DOHH2 (cell line): ENCODE measurements around the gene ADAMTS18.

Experiments used
- H3F3A ChIP-seq: fragments of 200-600 bp; sonication (generic), shearing (Covaris generic); 2 replicates; pipeline ENCODE4 v1.6.0; 2016; ENCODE audit warnings: antibody characterized with exemption, mild to moderate bottlenecking; ENCODE audit not compliant: control insufficient read depth, insufficient read depth
- H3K27ac ChIP-seq: fragments of 200-600 bp; sonication (generic); 2 replicates; pipeline ENCODE4 v1.5.1; 2014; ENCODE audit warnings: low read depth, mild to moderate bottlenecking, low read length, moderate library complexity
- H3K27me3 ChIP-seq: fragments of 200-600 bp; sonication (generic); 2 replicates; pipeline ENCODE4 v1.6.1; 2014; ENCODE audit warnings: mild to moderate bottlenecking, low read length, mixed read lengths; ENCODE audit not compliant: control insufficient read depth
- H3K36me3 ChIP-seq: fragments of 200-600 bp; sonication (generic); 2 replicates; pipeline ENCODE4 v1.6.1; 2014; ENCODE audit warnings: mild to moderate bottlenecking, low read length, moderate library complexity, mixed read lengths; ENCODE audit not compliant: control insufficient read depth
- H3K4me1 ChIP-seq: fragments of 200-600 bp; sonication (generic); 2 replicates; pipeline ENCODE4 v1.6.1; 2014; ENCODE audit warnings: mild to moderate bottlenecking, low read length, mixed read lengths; ENCODE audit not compliant: control insufficient read depth
- H3K4me2 ChIP-seq: fragments of 200-600 bp; sonication (generic); 2 replicates; pipeline ENCODE4 v1.6.0; 2014; ENCODE audit warnings: mild to moderate bottlenecking, low read length, moderate library complexity
- H3K4me3 ChIP-seq: fragments of 200-600 bp; sonication (generic); 2 replicates; pipeline ENCODE4 v1.5.1; 2014; ENCODE audit warnings: mild to moderate bottlenecking, low read length, mixed read lengths
- H3K79me2 ChIP-seq: fragments of 200-600 bp; sonication (generic); 2 replicates; pipeline ENCODE4 v1.6.1; 2014; ENCODE audit warnings: mild to moderate bottlenecking, low read length, mixed read lengths; ENCODE audit not compliant: control insufficient read depth
- H3K9me2 ChIP-seq: fragments of 200-600 bp; sonication (generic); replicated peaks from 2 replicates; pipeline ENCODE4 v1.6.1; 2014; ENCODE audit warnings: mild to moderate bottlenecking, low read length, mixed read lengths; ENCODE audit not compliant: control insufficient read depth
- H3K9me3 ChIP-seq: fragments of 200-600 bp; sonication (generic); 2 replicates; pipeline ENCODE4 v1.6.1; 2014; ENCODE audit warnings: antibody characterized with exemption, low read length, mixed read lengths; ENCODE audit not compliant: control insufficient read depth, insufficient read depth
- H4K20me1 ChIP-seq: fragments of 200-600 bp; sonication (generic); 2 replicates; pipeline ENCODE4 v1.6.0; 2014; ENCODE audit warnings: low read depth, mild to moderate bottlenecking, antibody characterized with exemption, low read length, moderate library complexity; ENCODE audit not compliant: control insufficient read depth, insufficient read depth
- CTCF ChIP-seq: fragments of 200-600 bp; sonication (generic); IDR thresholded peaks from one replicate; pipeline ENCODE4 v1.5.1; 2014; ENCODE audit warnings: antibody characterized with exemption, mild to moderate bottlenecking, low read depth, low read length; ENCODE audit not compliant: poor library complexity, severe bottlenecking
- EZH2phosphoT487 ChIP-seq: fragments of 200-600 bp; sonication (generic); IDR thresholded peaks from 2 replicates; pipeline ENCODE4 v1.6.1; 2017; ENCODE audit warnings: borderline replicate concordance, mild to moderate bottlenecking, antibody characterized with exemption, low read length, moderate library complexity, mixed read lengths

ADAMTS18 gene

DNA sequence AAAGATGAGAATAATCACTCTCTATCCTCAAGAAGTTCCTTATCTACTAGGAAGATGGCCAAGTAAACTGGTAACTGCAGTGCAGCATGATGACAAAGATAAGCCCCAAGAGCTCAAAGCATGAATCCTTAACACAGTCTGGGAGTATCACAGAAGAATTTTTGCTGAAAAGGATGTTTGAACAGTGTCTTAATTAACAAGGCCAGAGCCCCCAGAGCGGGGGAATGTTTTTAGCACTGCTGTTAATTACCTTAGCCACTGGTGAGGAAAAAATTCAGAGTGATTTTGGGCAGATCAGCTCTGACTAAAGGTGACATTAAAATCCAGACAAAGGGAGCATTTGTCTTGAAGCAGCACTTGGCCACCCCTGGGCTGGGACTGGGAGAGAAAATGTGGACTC is 30.1 kb downstream of the ADAMTS18 start:
- H3K9me2 ChIP-seq, result no peaks in the 10 kb centered on the region
- H3K79me2 ChIP-seq, result no peaks in the 10 kb centered on the region
- H3K27ac ChIP-seq, result no peak overlapping the region
- no peaks in the 10 kb centered on the region for H3F3A ChIP-seq
- TF ChIP-seq CTCF (no peak), EZH2phosphoT487 (no peak)
- H3K4me1 ChIP-seq, result no peaks in the 10 kb centered on the region
- no peak overlapping the region for H3K4me2 ChIP-seq
- no peaks in the 10 kb centered on the region for H4K20me1 ChIP-seq
- H3K4me3 ChIP-seq, result no peak overlapping the region
- H3K36me3 ChIP-seq, result no peaks in the 10 kb centered on the region
- H3K27me3 ChIP-seq, result no peaks in the 10 kb centered on the region
- H3K9me3 ChIP-seq, result no peaks in the 10 kb centered on the region

DNA sequence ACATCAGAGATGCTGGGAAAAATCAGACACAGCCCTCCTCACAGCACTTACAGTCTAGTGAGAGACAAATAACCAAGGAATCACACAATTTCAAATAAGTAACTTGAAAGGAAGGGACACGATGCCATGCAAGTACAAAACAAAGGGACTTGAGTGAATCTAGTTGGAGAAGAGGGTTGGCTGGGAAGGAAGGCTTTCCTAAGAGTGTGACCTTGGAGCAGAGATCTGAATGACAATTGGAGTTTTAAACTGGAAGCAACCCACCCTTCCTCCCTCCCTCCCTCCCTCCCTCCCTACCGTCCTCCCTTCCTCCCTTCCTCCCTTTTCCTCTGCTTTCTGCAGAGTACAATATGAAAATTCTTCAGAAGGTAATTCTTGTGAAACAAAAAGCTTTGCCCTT is 31.1 kb downstream of the ADAMTS18 start:
- Histone ChIP-seq H3K36me3 (no peaks in the 10 kb centered on the region), H3K27ac (no peak overlapping the region), H3F3A (no peaks in the 10 kb centered on the region), H3K79me2 (no peaks in the 10 kb centered on the region), H3K4me1 (no peaks in the 10 kb centered on the region), H3K4me3 (no peak overlapping the region), H4K20me1 (no peaks in the 10 kb centered on the region), H3K9me2 (no peaks in the 10 kb centered on the region), H3K27me3 (no peaks in the 10 kb centered on the region), H3K4me2 (no peak overlapping the region), H3K9me3 (no peaks in the 10 kb centered on the region)
- no peak for TF ChIP-seq CTCF
- no peak for TF ChIP-seq EZH2phosphoT487

GRCh38 chr16:77402672-77403071 is 32.2 kb downstream of the ADAMTS18 start:
- Histone ChIP-seq H3K27me3 (no peaks in the 10 kb centered on the region), H3K27ac (no peak overlapping the region), H3F3A (no peaks in the 10 kb centered on the region), H3K4me1 (no peaks in the 10 kb centered on the region), H3K4me2 (no peak overlapping the region), H3K36me3 (no peaks in the 10 kb centered on the region), H3K79me2 (no peaks in the 10 kb centered on the region), H3K9me3 (no peaks in the 10 kb centered on the region), H3K4me3 (no peak overlapping the region), H4K20me1 (no peaks in the 10 kb centered on the region), H3K9me2 (no peaks in the 10 kb centered on the region)
- no peak for TF ChIP-seq EZH2phosphoT487
- no peak for TF ChIP-seq CTCF

DNA sequence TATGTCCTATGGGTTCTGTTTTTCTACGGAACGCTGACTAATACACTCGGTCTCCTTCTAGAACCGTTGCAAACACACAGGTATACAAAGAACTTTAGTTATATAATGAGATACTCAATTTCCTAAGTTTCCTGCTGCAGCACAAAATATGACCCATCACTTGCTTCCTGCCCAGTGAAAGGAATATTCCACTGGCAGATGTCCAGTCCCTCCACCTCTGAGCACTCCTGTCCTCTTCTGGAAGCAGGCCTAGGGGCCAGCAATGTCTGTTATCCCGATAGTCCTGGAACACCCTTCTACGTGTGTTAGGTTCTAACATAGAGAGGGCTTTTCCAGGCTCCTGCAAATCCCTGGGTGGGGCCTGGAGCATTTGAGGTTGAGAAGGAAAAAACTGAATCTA is 32.7 kb downstream of the ADAMTS18 start:
- no peak overlapping the region for H3K4me2 ChIP-seq
- TF ChIP-seq EZH2phosphoT487, result no peak
- TF ChIP-seq CTCF, result no peak
- no peaks in the 10 kb centered on the region for H3K27me3 ChIP-seq
- H3K4me1 ChIP-seq, result no peaks in the 10 kb centered on the region
- H3K27ac ChIP-seq, result no peak overlapping the region
- no peaks in the 10 kb centered on the region for H4K20me1 ChIP-seq
- no peaks in the 10 kb centered on the region for H3K9me3 ChIP-seq
- H3K4me3 ChIP-seq, result no peak overlapping the region
- H3K79me2 ChIP-seq, result no peaks in the 10 kb centered on the region
- no peaks in the 10 kb centered on the region for H3K36me3 ChIP-seq
- H3K9me2 ChIP-seq, result no peaks in the 10 kb centered on the region
- H3F3A ChIP-seq, result no peaks in the 10 kb centered on the region
